NOMO-1 treated with dmso at 0.1 percent for 144 hours (cell line): ENCODE data around the gene FKRP.
A peak's percentile ranks its signal among the peaks of the same experiment; 100 is the strongest.
"Not testable (repeated sequence)": the region's sequence is repeated elsewhere in the genome, so short reads cannot be mapped to it uniquely, and the experiment has no call there.

Experiments used
- DNase-seq: peaks from one replicate; lab custom pipeline; 2025; ENCODE audit not compliant: unreplicated experiment; lab: John Stamatoyannopoulos, UW

The FKRP gene, protein sequence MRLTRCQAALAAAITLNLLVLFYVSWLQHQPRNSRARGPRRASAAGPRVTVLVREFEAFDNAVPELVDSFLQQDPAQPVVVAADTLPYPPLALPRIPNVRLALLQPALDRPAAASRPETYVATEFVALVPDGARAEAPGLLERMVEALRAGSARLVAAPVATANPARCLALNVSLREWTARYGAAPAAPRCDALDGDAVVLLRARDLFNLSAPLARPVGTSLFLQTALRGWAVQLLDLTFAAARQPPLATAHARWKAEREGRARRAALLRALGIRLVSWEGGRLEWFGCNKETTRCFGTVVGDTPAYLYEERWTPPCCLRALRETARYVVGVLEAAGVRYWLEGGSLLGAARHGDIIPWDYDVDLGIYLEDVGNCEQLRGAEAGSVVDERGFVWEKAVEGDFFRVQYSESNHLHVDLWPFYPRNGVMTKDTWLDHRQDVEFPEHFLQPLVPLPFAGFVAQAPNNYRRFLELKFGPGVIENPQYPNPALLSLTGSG

DNA sequence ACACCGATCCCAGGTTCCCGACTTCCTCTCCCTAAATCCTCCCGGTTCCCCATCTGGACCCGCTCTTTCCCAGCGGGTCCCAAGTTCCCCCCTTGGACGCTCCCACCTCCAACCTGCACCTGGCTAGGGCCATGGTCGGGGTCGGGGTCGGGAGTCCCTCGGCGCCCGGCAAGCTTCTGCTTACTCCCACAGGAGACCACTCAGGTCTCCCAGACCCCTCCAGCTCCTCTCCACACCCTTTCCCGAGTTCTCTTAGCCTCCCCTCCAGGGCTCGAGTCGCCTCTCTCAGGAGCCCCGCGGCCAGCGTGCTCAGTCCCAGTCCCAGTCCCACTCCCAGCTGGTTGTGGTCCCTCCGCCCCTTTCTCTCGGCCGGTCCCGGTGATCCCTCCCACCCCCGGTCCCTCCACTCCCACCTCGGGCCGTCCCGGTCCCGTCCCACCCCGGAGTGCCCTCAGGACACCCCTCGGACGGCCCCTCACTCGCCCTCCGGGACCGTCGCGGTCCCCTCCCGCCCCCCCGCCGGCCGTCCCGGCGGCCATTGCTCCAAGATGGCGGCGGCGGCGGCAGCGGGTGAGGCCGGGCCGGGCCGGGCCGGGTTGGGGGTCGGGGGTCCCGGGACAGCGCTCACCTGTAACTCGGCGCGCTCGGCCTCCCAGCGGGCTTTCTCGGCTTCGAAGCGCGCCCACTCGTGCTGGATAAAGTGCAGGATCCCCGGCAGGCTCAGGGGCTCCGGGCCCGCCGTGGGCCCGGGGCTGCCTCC, at the start of gene FKRP:
TSS of gene FKRP (plus strand) at position 537 of the 760 bp plus-strand sequence. CDS start 9,394 bp downstream, outside the sequence.
- DNase-seq = no peak

DNA sequence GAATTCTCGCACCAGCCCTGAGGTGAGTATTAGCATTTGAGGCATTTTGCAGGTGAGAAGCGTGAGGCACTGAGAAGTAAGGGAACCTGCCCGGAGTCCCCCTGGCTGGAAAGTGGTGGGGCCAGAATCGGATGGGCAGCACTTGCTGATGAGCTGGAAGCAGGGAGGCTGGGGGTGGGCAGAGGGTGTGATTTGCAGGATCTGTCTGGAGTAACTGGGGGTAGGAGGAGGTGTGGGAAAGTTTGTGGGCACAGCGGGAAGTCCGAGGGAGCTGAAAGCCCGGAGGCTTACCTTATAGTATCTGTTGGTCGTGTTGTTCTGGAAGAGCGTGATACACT, 49.0 kb upstream of the FKRP start:
- DNase-seq = no peak

DNA sequence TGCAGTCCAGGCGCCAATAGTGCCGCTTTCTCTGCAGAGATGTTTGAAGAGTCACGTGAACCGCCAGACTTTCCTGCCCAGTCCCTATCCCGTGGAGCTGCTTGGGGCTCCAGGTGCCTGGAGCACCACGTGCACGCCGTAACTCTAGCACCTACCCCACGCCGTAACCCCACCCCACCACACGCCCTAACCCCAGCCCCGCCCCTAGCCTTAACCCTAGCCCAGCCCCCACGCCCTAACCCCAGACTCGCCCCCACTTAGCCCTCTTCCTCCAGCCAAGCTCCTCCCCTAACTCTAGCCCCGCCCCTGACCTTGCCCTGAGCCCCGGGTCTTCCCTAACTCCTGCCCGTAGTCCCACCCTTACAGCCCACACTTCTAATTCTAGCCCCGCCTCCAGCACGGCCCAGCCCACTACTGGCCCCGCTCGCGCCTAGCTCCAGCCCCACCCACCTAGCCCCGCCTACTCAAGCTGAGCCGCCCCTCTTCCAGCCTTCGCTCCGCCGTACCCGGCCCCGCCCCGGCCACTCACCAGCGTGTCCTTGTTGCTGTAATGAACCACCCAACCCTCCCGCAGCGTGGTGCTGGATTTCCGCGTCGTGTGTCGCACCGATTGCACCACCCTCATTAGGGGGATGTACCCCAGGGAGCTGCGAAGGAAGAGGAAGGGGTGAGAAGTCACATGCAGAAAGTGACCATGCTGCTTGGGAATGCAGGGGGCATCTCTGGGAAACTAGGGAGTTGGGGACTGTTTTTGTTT, 48.5 kb upstream of the FKRP start:
- no peak for DNase-seq

DNA sequence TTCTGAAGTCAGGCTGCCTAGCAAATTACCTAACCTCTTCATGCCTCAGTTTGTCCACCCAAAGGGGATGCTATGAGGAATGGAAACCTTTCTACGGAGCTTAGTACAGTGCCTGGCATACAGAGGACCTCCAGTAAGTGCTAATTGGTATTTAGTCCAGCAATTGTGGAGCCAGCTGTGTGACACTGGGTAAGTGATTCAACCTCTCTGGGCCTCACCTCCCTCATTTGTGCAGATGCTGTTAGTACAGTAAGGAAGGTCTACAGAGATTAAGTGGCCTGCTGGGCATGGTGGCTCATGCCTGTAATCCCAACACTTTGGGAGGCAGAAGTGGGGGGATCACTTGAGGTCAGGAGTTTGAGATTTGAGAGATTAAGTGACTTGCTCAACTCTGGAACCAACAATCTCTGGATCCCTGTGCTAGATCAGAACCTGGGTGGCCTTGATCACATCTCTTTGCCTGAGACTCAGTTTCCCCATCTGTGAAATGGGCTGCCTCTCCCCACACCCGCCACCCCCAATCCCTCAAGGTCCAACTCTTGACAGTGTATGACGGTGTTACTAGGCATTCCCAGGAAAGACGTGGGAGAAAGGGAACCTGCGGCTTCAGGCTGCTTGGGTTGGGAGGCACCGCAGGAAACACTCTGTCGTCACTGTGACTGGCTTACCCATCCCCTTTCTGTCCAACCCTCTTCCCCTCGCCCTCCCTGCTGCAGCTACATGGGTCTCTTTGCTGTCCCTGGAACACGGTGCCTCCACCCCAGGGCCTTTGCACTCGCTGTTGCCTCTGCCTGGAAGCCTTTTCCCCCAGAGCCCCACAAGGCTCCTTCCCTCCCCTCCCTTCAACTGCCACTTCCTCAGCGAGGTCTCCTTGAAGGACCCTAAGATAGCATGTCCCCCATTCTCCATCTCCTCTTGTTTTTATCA, 47.2 kb upstream of the FKRP start:
- DNase-seq = no peak

DNA sequence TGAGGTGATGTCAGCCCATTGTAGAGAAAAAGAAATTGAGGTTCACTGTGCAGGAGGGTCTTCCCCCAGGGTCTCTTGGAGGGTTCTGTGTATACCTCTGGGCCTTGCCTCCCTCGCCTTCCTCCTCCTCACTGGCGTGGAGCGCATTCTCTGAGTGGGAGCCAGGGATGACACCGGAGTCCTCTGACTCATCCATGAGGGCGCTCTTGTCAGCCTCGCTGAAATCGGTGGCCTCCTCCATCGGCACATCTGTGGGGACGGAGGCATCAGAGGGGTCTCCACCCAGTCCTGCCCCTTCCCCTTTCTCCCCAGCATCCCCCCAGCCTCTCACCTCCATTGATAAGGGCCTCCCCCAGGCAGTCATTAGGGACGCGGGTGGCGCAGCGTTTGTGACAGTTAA, 45.2 kb upstream of the FKRP start:
- DNase-seq = no peak

DNA sequence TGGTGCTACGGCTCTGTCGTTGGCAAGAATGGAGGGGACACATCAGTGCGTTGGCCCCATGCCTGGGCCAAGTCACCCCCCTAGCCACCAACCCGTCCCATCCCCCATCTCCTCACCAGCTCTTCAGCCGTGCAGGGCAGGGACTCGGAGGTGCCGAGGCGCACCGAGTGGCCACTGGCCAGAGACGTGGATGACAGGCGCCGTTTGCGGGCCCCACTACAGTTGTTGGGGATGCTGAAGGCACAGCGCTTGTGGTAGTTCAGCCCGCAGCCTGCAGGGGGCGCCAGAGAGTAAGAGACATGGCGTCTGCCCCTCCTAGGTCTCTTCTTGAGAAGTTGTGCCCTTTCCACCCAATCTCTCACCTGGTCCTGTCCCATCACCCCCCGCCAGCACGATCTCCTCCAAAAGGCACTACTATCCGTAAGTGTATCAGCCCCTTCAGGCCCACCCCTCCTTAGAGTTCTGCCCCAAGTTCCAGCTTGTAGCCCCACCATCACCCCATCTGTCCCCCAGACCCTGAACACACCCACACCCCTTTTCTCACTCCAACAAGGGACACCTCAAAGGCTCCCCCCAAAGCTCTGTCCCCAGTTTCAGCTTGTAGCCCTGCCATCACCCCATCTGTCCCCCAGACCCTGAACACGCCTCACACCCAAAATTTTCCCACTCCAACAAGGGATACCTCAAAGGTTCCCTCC, 41.3 kb upstream of the FKRP start:
- DNase-seq = peak; percentile 60

DNA sequence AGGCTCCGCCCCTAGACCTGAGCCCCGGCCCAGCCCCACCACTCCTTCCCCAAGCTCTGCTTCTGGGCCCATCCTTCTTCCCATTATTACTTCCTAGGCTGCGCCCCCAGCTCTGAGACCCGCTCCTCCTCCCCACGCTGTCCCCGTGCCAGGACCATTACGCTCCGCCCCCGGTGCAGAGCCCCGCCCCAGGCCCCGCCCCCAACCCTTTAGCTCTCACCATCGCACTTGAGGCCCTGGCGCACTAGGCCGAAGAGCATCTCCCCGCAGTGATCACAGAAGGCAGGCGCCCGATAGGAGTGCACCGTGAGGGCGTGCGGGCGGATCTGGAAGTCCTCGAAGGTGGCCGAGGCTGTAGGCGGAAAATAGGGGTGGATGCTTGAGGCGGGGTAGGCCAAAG, 35.2 kb upstream of the FKRP start:
- no peak for DNase-seq

DNA sequence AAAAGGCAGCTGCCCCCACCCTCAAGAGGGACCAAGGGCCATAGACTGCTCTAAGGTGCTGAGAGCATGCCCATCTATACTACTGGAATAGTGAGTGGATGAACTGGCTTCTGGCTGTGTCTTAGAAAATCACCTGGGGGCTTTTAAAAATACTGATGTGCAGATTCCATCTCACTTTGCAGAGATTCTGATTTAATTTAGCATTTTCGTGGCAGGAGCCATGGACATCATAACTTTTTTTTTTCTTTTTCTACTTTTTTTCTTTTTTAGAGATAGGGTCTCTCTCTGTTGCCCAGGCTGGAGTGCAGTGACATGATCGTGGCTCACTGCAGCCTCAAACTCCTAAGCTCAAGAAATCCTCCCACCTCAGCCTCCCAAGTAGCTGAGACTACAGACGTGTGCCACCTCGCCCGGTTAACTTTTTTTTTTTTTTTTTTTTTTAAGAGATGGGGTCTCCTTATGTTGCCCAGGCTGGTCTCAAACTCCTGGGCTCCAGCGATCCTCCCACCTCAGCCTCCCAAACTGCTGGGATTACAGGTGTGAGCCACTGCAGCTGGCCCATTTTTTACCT, 33.0 kb upstream of the FKRP start:
- DNase-seq = not testable (repeated sequence)

DNA sequence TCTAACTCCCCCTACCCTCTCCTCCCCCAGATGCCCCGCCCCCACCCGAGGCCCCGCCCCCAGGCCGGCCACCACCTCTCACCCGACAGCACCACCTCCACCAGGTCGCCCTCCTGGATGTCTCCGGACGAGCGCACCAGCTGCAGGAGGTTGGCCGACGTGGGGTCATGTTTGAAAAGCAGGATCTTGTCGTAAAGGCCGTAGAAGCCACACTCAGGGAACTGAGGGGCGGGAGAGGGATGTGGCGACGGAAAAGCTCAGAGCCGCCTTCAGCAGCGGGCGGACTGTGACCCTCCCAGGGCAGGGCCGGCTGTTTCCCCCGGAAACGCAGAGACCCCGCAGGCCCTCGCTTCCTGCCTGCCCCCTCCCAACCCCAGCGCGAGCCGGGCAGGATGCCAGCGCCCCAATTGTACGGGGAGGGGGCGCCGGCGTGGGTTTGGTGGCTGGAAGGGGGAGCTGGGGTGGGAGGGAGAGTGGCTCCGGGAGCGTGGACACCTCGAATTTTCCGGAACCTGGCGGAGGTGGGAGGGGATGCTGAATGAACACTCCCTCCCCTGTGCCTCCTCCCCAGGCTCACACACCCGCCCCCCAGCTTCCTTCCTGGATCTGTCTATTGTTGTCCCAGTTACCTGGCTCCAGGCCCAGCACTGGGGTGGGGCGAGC, 31.9 kb upstream of the FKRP start:
- no peak for DNase-seq

DNA sequence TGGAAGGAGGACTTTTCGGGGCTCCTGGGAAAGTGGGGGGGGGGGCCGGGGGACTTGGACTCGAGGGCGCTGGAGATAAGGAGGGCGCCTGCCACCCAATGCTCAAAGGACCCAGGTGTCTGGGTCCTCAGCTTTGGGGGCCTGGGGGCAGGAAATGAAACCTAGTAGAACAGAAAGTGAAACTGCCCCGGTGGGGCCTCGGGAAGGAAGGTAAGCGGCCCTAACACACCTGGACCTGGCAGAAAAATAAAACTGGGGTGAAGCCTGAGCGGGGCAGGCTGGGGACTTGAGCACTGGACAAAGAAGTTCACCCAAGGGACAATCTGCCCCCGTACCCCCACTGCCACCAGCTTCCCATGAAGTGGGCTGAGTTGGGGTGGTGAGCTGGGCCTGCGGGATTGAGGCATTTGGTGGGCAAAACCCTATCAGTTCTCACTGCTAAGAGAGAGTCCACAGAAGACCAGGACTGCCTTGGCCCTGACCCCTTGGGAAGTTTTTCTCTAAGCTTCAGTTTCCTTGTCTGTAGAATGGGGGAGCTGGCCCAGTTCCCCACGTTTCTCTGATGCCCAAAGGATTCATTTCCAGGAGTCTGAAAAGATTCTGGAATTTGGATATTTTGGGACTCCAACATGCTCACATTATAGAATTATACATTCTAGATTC, 31.3 kb upstream of the FKRP start:
- no peak for DNase-seq

DNA sequence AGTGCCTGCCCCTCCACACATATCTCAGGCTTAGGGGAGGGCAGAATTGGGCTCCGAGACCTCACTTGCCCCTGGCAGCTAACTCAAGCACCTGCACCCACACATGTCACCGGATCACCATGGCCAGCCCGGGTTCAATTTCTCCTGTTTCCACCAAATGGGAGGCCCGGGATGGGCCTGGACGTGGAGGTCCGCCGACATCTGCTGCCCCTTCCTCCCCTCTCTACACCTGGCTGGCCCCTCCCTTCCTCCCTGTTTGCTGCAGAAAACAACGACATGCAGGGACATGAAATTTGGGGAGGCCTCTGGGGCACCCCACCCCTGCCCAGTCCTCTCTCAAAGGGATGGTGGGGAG, 30.3 kb upstream of the FKRP start:
- DNase-seq = no peak

DNA sequence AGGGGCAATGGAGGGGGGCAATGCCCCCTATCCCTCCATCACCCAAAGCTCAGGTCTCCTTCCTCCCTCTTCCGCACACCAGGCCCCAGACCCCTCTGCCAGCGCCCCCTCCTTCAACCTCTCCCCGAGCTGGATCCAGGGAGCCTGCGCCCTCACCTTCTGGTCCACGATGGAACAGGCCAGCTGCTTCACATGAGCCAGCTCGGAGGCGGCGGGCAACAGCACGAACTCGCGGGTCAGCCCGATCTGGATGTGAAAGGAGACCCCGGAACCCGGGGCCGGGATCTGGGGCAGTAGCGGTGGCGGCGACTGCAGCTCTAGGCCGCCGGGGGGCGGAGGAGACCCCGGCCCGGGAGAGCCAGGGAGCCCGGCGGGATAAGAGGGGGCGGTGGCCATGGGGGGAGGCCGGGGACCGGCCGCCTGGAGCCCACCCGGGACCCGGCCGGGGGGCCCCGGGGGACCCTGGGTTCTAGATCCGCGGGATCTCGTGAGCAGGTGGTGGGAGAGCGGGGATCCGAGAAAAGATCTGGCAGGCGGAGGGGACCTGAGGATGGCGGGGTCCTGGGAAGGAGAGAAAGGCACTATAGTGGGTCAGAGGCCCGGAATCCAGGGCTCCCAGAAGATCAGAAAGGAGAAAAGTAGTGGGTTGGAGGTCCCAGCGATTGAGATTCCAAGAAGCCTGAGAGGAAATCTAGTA, 29.7 kb upstream of the FKRP start:
- no peak for DNase-seq

DNA sequence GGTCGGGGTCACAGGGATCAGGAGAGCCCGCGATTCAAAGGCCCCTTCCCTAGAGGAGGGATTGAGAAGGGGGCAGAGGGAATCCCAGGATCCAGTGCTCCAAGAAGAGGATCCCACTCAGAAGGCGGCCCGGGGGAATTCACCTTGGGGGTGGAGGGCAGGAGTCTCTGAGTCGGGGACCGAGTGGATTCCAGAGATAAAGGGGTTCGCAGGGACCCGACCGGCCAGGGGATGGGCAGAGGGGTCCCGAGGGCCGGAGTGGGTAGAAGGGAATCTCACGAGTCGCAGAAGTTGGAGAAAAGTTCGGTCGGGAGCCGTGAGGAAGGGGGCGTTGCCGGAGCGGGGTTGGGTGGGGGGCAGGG, 29.2 kb upstream of the FKRP start:
- DNase-seq = no peak

DNA sequence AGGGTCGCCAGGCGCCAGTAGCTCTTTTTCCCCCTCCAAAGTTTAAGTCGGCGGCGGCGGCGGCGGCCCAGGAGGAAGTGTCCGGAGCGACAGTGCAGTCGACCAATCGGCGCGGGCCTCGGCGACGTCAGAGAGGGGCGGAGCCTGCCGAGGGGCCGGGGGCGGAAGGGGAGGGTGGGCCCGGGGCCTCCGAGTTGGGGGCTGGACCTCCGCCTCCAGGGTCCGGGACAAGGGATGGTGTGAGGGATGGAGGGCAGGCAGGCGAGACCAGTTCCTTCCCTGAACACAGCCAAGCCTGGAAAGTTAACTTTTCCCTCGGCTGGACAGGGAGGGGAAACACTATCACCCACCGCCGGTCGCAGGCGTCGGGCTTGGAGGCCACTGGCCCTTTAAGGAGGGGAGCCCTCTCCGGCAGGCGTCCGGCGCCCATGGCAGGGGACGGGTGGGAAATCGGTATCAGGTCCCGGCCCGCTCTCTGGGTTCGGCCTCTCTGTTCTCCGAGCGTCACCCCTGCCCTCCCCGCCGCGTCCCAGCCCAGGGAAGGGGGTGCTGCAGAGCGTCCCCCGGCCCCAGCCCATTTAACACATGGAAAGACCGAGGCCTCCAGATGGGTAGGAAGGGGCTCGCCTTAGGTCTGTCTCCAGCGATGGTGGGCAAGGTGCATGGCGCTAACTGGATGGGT, 28.7 kb upstream of the FKRP start, which contains the start of gene PRKD2:
TSS of gene PRKD2 (minus strand) at position 81 of the 682 bp plus-strand sequence. CDS start 744 bp downstream, outside the sequence.
- peak; percentile 55 for DNase-seq

DNA sequence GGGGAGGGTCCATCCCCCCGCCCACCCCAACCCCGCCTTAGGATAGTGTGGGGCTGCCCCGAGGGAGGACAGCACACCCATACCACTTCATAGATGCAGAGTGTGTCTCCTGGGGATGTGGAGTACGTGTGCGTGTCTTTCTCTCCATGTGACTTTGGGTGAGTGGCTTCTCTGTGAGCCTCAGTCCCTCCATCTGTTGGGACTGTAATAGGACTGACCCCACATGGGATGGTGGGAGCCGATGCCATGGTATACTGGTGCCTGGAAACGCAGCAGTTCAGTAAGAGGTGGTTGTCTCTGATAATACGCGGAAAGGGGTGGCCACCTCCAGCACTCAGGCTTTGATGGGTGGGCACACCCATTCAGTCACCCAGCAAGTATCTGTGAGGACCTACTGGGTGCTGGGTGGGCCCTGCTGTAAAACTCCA, 28.1 kb upstream of the FKRP start:
- DNase-seq = no peak

DNA sequence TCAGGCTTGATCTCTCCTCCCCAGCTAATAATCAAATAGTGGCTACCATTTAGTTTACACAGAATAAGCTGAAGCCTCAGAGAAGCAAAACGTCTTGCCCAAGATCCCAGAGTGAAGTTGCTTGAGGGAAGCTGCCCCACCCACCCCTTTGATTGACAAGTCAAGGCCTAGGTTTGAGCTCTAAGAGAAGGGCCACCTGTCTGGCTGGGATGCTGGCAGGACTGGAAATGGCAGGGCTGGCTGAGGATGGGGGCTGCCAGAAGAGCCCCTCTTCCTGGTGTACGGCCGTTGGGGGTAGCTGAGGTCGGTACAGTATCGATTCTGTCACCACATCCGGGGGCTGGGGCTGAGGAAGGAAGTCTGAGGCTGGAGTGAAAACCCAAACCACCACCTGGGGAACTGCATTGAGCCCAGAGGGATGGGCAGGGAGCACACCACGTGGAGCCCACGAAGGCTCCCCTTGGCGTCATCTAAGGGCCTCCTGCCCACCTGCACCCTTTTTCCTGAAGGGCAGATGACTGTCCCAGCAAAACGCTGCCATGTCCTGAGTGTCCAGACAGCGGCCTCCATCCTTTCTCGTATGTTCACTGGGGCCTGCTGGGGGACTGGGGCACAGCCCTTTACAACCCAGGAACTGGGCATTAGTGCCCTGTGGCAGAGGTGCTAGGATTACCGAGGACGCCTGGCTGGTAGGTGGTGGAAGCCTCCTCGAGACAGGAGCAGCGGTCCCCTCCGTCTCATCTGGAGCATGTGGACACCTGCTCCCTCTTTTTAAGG, 27.5 kb upstream of the FKRP start:
- DNase-seq = peak; percentile 66
